GM18873 (cell line): Measurements from ENCODE around the gene NOC2L.

Source experiments
- ATAC-seq: cut with Tn5 transposase; IDR thresholded peaks from one replicate; pipeline ENCODE4 v1.9.1; 2021; ENCODE audit warnings: mild to moderate bottlenecking, moderate library complexity, moderate number of reproducible peaks; ENCODE audit not compliant: unreplicated experiment, low FRiP score

NOC2L gene

GRCh38 chr1:944341-945325, 14.4 kb downstream of the NOC2L start:
- ATAC-seq: no peak

GRCh38 chr1:943545-944340, 15.3 kb downstream of the NOC2L start:
- ATAC-seq: no peak

GRCh38 chr1:942864-943533, 16.1 kb downstream of the NOC2L start:
- no peak for ATAC-seq

GRCh38 chr1:942411-942821, 16.6 kb downstream of the NOC2L start:
- no peak for ATAC-seq

GRCh38 chr1:941588-942383, 17.3 kb downstream of the NOC2L start:
- ATAC-seq: no peak

GRCh38 chr1:941015-941587, 18.0 kb downstream of the NOC2L start:
- ATAC-seq: no peak

- ATAC-seq: no peak
Measured at GRCh38 chr1:940107-941014, 18.7 kb downstream of the NOC2L start.

- no peak for ATAC-seq
Measured at GRCh38 chr1:939511-940106, 19.4 kb downstream of the NOC2L start.

- ATAC-seq: no peak
Measured at GRCh38 chr1:938711-939489, 20.2 kb downstream of the NOC2L start.

- ATAC-seq: no peak
Measured at GRCh38 chr1:938088-938683, 20.9 kb downstream of the NOC2L start.

- no peak for ATAC-seq
Measured at GRCh38 chr1:937521-937920, 21.5 kb downstream of the NOC2L start.

GRCh38 chr1:936348-937264, 22.4 kb downstream of the NOC2L start:
- no peak for ATAC-seq

GRCh38 chr1:935751-936231, 23.3 kb downstream of the NOC2L start:
- no peak for ATAC-seq

GRCh38 chr1:934991-935750, 23.9 kb downstream of the NOC2L start:
- ATAC-seq: no peak

GRCh38 chr1:933603-933940, 25.5 kb downstream of the NOC2L start:
- ATAC-seq: no peak
